GM18858 (cell line): ENCODE measurements around the gene NCOA1.
"Not testable (repeated sequence)": the region's sequence is repeated elsewhere in the genome, so short reads cannot be mapped to it uniquely, and the experiment has no call there.

Experiments
- ATAC-seq: cut with Tn5 transposase; IDR thresholded peaks from one replicate; pipeline ENCODE4 v1.9.1; 2021; ENCODE audit not compliant: unreplicated experiment

The NCOA1 gene

GRCh38 chr2:24623535-24623934 is 132.5 kb downstream of the NCOA1 start:
- no peak for ATAC-seq

DNA sequence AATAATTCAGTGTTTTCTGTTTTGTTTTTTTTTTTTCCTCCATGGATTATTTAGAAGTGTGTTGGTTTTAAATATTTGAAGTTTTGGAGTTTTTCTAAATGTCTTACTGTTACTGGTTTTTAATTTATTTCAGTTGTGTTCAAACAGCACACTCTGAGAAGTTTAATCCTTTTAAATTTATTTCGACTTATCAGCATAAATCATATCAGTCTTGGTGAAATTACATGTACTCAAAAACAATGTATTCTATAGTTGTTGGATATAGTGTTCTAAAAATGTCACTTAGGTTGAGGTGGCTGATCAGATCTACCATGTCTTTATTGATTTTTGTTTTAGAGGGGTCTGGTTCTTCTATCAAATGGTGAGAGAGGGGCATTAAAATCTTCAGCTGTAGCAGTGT is 134.7 kb downstream of the NCOA1 start:
- no peak for ATAC-seq

- ATAC-seq, result no peak
Measured at GRCh38 chr2:24626131-24626530, 135.1 kb downstream of the NCOA1 start.

- no peak for ATAC-seq
Measured at GRCh38 chr2:24628746-24629145, 137.7 kb downstream of the NCOA1 start.

GRCh38 chr2:24632172-24632571 is 141.1 kb downstream of the NCOA1 start:
- no peak for ATAC-seq

DNA sequence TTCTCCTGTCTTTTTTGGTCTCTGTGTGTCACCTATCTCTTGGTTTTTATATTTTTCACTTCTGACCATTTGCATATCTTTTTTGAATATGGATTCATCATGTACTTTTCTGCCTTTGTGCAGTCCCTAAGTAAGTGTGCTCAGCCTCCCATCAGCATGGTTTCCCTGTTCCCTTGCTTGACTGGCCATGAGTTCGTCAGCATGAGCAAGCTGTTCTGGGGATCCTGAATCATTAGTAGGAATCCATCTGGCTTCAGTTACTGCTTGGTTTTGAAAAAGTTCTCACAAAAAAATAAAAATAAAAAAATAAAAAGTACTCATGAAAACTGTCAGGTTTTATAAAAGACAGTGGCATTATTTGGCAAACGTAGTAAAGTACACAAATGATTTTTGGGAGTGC is 144.1 kb downstream of the NCOA1 start:
- ATAC-seq, result no peak

- no peak for ATAC-seq
Measured at GRCh38 chr2:24638568-24638967, 147.5 kb downstream of the NCOA1 start.

DNA sequence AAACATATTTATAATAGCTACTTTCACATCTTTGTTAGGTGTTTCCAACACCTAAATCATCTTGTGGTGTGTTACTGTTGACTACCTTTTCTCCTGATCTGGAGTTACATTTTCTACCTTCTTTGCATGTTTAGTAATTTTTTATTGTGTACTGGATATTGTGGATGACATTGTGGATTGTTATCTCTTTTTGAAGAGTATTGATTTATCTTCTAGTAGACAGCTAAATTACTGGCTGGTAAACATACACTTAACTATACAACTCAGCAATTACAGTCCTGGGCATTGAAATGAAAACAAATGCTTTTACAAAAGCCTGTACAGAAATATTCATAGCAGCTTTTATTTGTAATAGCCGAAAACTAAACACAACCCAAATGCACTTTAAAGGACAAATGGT is 151.3 kb downstream of the NCOA1 start:
- no peak for ATAC-seq

- no peak for ATAC-seq
Measured at GRCh38 chr2:24643051-24643450, 152.0 kb downstream of the NCOA1 start.

GRCh38 chr2:24644032-24644431 is 153.0 kb downstream of the NCOA1 start:
- no peak for ATAC-seq

GRCh38 chr2:24650997-24651642 is 160.1 kb downstream of the NCOA1 start:
- ATAC-seq, result no peak

- no peak for ATAC-seq
Measured at GRCh38 chr2:24651643-24652003, 160.6 kb downstream of the NCOA1 start.

- ATAC-seq, result no peak
Measured at GRCh38 chr2:24652265-24653182, 161.5 kb downstream of the NCOA1 start.

DNA sequence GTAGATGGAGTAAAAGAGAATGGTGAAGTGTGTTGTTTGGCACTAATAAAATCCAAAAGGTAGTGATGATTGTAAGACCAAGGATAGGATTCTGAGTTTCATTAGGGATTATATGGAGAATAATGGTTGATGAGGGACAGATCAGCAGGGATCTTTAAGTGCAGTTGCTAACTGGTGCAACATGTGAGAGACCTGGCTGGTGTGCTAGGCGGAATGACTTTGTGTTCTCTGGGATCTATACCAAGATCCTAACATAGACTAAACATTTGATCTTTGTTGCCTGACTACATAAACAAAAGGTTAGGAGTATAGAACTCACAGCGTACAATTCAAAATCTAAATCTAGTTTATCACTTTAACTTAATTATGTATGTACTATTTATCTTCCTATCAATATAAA is 166.8 kb downstream of the NCOA1 start:
- no peak for ATAC-seq

DNA sequence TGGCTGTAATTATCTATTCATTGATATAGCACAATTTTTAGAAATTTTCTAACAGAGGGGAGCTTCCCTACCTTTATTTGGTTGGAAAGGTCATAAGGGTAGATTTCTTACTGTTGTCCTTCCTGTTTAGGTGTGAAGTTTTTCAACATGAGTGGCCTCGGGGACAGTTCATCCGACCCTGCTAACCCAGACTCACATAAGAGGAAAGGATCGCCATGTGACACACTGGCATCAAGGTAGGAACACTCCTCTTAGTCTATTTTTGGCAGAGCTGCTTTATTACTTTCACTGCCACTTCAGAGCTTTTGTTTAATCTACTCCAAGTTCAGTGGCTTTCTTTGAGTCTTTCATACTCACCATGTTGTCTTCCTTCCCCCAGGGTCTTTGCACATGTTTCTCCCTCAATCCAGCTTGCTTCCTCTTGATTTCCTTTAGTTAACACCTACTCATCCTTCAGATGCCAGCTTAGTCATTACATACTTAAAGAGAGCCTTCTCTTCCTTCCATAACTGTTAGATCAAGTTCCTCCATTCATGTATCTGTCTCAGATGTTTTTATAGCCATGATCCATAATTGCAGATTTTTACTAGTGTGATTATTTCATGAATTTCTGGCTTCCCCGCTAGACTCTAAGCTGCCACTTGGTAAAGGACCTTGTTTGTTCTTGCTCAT is 167.6 kb downstream of the NCOA1 start:
- ATAC-seq, result no peak

DNA sequence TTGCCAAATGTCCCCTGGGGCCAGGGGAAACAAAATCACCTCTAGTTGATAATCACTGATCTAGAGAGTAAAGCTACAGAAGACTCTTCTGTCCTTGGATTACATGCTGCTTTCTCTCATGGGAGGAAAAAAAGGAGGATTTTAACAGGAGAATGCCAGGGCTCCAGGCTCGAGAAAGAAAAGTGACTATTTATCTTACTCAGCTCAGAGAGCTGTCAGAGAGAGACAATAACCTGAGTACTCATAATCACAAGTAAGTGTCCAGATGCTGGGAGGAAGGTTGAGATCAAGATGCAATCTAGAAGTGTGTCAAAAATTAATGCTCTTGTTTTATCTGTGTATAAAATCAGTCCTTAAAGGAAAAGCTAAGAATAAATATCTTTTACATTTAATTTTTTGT is 168.8 kb downstream of the NCOA1 start:
- ATAC-seq, result no peak

DNA sequence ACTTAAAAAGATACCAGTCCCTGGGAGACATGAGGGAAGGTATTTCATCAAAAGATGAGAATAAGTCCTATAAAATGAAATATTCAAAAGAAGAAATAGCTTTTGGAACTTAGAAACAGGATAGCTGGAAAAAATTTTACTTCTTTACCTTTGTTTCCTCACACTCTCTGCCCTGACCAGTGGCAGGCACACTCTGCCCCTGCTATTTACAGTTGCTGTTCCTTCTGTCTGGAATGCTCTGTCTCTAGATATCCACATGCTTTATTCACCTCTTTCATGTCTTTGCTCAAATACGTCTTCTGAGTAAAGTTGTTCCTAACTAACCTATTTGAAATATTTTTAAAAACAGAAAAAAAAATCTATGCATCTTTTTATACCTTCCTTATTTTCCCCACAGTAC is 176.5 kb downstream of the NCOA1 start:
- ATAC-seq, result no peak

- no peak for ATAC-seq
Measured at GRCh38 chr2:24671230-24671629, 180.2 kb downstream of the NCOA1 start.

GRCh38 chr2:24672589-24672988 is 181.5 kb downstream of the NCOA1 start:
- no peak for ATAC-seq

DNA sequence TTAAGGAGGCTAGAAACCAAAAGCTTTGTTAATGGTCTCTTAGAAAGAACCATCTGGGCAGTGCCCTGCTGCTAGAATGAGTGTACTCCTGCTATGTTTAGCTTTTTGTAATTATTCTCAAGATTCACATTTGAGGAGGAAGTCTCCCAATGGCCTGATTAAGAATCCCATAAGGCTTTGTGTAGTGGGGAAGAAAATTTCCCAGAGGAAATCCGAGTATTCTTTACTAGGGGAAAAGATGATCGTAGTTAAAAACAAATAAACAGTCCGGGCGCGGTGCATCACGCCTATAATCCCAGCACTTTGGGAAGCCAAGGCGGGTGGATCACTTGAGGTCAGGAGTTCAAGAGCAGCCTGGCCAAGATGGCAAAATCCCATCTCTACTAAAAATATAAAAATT is 184.3 kb downstream of the NCOA1 start:
- no peak for ATAC-seq

DNA sequence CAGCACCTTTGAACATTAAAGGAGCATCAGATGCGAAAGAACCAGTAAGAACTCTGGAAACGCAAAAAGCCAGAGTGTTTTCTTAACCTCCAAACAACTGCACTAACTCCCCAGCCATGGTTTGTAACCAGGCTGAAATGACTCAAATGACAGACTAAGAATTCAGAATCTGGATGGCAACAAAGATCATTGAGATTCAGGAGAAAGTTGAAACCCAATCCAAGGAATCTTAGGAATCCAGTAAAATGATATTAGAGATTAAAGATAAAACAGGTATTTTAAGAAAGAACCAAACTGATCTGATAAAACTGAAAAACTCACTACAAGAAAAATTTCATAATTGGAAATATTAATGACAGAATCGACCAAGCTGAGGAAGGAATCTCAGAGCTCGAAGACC is 185.4 kb downstream of the NCOA1 start:
- no peak for ATAC-seq

DNA sequence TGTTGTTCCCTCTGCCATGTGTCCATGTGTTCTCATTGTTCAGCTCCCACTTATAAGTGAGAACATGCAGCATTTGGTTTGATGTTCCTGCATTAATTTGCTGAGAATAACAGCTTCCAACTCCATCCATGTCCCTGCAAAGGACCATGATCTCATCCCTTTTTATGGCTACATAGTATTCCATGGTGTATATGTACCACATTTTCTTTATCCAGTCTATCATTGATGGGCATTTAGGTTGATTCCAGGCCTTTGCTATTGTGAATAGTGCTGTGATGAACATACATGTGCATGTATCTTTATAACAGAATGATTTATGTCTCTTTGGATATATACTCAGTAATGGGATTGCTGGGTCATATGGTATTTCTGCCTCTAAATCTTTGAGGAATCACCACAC is 187.0 kb downstream of the NCOA1 start:
- not testable (repeated sequence) for ATAC-seq
